GM12801 (cell line): ENCODE measurements around the gene NEDD1.

ENCODE experiments used
- TF ChIP-seq, protein P1 (sequence below): IDR thresholded peaks from one replicate; pipeline ENCODE4 v1.5.1; 2011; ENCODE audit warnings: control low read depth; ENCODE audit not compliant: insufficient read length; ENCODE audit errors: extremely low read depth

The NEDD1 gene

DNA sequence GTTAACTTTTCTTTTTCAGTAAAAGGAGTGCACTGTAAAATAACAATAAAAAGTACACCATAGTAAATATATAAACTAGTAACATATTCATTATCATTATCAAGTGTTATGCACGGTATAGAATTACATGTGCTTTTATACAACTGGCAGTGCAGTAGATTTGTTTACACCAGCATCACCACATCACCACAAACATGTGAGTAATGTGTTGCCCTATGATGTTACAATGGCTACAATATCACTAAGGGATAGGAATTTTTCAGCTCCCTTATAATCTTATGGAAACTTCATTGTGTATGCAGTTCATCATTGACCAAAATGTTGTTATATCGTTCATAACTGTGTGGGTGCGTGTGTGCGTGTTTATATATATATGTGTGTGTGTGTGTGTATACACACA, 23.5 kb upstream of the NEDD1 start:
- TF ChIP-seq, protein P1, sequence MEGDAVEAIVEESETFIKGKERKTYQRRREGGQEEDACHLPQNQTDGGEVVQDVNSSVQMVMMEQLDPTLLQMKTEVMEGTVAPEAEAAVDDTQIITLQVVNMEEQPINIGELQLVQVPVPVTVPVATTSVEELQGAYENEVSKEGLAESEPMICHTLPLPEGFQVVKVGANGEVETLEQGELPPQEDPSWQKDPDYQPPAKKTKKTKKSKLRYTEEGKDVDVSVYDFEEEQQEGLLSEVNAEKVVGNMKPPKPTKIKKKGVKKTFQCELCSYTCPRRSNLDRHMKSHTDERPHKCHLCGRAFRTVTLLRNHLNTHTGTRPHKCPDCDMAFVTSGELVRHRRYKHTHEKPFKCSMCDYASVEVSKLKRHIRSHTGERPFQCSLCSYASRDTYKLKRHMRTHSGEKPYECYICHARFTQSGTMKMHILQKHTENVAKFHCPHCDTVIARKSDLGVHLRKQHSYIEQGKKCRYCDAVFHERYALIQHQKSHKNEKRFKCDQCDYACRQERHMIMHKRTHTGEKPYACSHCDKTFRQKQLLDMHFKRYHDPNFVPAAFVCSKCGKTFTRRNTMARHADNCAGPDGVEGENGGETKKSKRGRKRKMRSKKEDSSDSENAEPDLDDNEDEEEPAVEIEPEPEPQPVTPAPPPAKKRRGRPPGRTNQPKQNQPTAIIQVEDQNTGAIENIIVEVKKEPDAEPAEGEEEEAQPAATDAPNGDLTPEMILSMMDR = no peak

DNA sequence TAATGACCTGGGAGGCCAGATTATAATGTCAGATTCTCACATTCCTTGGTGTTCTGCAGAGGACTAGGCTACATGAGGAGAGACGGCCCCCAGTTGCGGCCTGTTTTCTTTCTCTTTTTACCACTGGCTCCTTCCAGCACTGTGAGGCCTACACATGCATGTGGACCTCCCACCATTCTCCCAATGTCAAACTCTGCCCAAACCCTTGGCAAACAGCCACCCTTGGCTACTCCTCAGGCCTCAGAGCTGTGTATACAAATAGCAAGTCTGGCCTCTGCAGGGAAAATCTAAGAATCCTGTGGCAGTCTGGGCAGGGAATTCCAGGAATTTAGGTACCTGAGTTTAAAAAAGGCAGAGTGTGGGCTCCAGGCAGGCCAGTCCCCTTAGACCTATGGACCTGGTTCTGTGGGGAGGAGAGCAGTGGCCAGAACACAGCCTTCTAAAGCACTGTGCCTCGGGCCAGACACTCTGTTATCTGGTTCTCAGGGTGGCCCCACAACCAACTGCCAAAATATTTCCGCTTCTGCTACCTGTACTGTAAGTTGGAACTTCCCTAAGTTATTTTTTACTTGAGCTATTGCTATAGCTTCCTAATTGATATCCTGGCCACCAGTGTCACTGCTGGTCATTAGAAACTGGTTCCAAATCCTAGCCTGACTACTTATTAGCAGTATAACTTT, 19.9 kb upstream of the NEDD1 start:
- TF ChIP-seq, protein P1 = no peak

DNA sequence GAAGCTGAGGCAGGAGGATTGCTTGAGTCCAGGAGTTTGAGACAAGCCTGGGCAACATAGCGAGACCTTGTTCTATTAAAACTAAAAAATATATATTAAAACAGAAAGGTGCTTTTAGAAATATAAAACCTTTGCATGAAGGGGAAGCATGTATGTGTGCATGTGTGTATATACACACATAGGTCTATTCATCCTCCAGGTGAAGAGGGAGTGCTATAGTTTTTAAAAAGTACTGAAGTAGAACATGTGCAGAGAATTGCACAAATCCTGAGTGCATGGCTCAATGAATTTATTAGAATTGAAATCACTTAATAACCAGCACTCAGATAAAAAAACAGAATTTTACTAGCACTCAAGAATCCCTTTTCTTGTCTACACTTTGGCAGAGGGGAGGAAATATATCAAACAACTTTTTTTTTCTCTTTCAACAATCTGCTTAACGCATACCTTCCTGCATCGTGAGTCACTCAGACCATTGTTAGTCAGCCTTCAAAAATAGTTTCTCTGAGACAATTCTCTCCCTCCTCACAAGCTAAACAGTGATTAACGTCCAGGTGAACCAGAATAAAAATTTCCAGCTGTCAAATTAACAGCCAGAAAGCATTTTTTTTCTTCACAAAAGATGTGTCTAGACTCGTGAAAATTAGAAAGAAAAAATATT, 17.7 kb upstream of the NEDD1 start:
- TF ChIP-seq, protein P1 = no peak

DNA sequence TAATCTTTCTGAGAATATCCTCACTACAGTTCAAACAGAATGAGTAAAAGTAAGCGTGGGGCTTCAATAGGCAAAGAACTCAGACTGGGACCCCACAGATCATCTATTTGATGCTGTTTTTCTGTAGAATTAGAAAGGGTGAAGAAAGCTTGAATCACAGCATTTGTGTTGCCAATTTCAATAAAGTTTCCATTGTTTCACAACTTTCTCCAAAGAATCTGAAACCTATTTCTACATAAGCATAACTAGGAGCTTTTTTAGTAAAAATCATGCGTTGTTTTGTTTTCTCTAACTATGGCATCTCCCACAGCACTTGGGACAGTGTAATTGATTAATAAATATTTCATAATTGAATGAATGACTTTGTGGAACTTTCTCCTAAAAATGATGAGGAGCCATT, 16.7 kb upstream of the NEDD1 start:
- TF ChIP-seq, protein P1 = no peak

DNA sequence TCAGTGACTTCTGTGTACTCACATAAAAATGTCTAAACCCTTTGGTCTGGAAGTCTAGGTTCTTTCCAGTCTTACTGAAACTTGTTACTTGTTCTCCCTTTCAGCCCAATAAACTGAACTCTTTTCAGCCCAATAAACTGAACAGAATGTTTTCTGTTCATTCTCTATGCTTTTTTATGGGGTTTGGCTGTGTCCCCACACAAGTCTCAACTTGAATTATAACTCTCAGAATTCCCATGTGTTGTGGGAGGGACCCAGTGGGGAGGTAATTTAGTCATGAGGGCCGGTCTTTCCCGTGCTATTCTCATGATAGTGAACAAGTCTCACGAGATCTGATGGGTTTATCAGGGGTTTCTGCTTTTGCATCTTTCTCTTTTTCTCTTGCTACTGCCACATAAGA, 15.0 kb upstream of the NEDD1 start:
- TF ChIP-seq, protein P1 = no peak

DNA sequence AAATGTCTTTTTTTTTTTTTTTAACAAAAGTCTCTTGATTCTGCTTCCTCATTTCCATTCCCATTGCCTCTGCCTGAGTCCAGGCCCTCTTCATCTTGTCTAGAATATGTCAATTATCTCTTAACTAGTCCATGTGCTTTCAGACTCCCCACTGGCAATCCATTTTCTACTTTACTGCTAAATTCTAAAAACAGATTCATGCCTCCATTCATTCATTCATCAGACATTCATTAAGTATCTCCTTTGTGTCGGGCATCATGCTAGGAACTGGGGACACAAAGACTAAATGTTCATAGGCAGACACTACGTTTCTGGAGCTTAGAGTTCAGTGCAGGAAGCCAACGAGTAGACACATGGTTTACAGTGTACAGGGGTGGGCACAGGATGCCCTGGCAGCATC, 9.6 kb upstream of the NEDD1 start:
- TF ChIP-seq, protein P1 = no peak

DNA sequence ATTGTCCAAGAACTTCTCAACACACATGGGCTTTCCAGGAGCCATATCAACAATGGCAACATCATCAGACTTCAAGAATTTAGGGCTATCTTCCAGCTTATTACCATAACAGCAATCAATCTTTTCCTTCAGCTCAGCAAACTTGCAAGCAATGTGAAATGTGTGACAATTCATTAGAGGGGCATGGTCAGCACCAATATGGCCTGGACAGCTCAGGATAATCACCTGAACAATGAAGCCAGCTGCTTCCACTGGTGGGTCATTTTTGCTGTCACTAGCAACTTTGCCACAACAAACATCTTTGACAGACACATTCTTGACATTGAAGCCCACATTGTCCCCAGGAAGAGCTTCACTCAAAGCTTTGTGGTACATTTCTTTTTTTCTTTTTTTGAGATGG, 5.9 kb upstream of the NEDD1 start:
- TF ChIP-seq, protein P1 = no peak
